Heart left ventricle (tissue), 13 donors: Measurements from ENCODE around the gene PARVG.

Source experiments
- CTCF ChIP-seq, 12 donors: fragments of 200-600 bp; sonication (generic) in 4 of 12; IDR thresholded peaks; one replicate each; pipeline versions ENCODE4 v1.5.0 to v1.8.0; 2018 to 2022; ENCODE audit warnings: antibody characterized with exemption in 12 of 12, mild to moderate bottlenecking in 5 of 12
- POLR2A ChIP-seq, 2 donors: fragments of 450-650 bp; IDR thresholded peaks; one replicate each; pipeline ENCODE4 v1.6.1; 2017; ENCODE audit warnings: antibody characterized with exemption in 2 of 2, mild to moderate bottlenecking in 2 of 2, moderate library complexity in 2 of 2
- donor health status: ischemic (EF 13 %, LVEDD 7.1; RV severe dilation, severe dysfunction).
- donor health status: DM: no; HTN: yes; CAD: no.
- donor health status: DM: no; HTN: no; CAD: no.
- donor health status: ischemic (EF 25% LVEDD 6.9; RV normal size, moderate dysfunction).
- donor health status: ischemic (EF 25% LVEDD 5.7; RV mildly dilated, moderate dysfunction).
- donor health status: ischemic (EF 35%, LVEDD 5.7; RV mildly dilated, moderate dysfunction).
- donor health status: nonischemic (EF 11% LVEDD 7.7; RV severe dilation, severe dysfunction).
- donor health status: DM: yes; HTN: yes; CAD: no.
- donor health status: PGD.
- donor health status: ischemic (EF 29% LVEDD 5.4; RV normal size, mild dysfunction).
- donor health status: nonischemic (EF 23%, LVEDD 6.1; RV moderate dilation, normal function).

DNA sequence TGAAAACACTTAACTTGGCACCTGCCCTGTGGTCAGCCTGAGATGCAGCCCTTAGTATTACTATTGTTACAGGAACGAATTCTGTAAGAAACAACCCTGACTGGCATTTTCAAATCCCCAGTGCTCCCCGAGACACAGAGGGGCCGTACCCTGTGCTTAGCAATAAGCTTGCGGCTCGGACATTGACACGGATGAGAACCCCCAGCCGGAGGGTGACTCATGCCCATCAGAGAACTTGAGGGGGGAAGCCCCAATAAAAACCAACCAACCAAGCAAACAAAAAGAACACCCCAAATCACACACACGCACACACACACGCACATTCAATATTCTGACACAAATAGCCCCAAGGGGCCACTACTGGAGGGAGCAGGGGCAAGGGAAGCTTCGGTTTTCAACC lies 68.2 kb downstream of the PARVG start:
- TF ChIP-seq POLR2A (IDR thresholded peaks at IDR 0.05): no peak
- TF ChIP-seq CTCF (IDR thresholded peaks at IDR 0.05): no peak
